NB4 (cell line): Measurements from ENCODE around the gene CCDC18.

Experiments
- DNase-seq: peaks from one replicate; pipeline ENCODE4 v3.0.0; 2010; ENCODE audit warnings: low read depth
- H3K4me3 ChIP-seq: one replicate; pipeline ENCODE4 v1.5.1; 2011; ENCODE audit warnings: mild to moderate bottlenecking, low read depth, low read length, moderate library complexity
- MYC ChIP-seq: IDR thresholded peaks from 2 replicates; pipeline ENCODE4 v1.6.1; 2011; ENCODE audit warnings: low read depth, low read length
- POLR2A ChIP-seq: IDR thresholded peaks from 2 replicates; pipeline ENCODE4 v1.6.1; 2011; ENCODE audit warnings: mild to moderate bottlenecking; ENCODE audit not compliant: insufficient read length; ENCODE audit errors: extremely low read depth
- TF ChIP-seq, protein P1 (sequence below): IDR thresholded peaks from one replicate; pipeline ENCODE4 v1.5.1; 2012; ENCODE audit warnings: low read depth, low read length
- TF ChIP-seq, protein P2 (sequence below): IDR thresholded peaks from 2 replicates; pipeline ENCODE4 v1.6.1; 2011; ENCODE audit warnings: low read depth, low read length

CCDC18 gene

GRCh38 chr1:93296555-93297154 is 116.1 kb downstream of the CCDC18 start:
- TF ChIP-seq MYC (no peak), POLR2A (no peak)
- TF ChIP-seq, protein P1, sequence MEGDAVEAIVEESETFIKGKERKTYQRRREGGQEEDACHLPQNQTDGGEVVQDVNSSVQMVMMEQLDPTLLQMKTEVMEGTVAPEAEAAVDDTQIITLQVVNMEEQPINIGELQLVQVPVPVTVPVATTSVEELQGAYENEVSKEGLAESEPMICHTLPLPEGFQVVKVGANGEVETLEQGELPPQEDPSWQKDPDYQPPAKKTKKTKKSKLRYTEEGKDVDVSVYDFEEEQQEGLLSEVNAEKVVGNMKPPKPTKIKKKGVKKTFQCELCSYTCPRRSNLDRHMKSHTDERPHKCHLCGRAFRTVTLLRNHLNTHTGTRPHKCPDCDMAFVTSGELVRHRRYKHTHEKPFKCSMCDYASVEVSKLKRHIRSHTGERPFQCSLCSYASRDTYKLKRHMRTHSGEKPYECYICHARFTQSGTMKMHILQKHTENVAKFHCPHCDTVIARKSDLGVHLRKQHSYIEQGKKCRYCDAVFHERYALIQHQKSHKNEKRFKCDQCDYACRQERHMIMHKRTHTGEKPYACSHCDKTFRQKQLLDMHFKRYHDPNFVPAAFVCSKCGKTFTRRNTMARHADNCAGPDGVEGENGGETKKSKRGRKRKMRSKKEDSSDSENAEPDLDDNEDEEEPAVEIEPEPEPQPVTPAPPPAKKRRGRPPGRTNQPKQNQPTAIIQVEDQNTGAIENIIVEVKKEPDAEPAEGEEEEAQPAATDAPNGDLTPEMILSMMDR = no peak
- TF ChIP-seq, protein P2, sequence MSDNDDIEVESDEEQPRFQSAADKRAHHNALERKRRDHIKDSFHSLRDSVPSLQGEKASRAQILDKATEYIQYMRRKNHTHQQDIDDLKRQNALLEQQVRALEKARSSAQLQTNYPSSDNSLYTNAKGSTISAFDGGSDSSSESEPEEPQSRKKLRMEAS = no peak
- no peak overlapping the region for H3K4me3 ChIP-seq
- DNase-seq = no peak

- DNase-seq = no peak
- H3K4me3 ChIP-seq = no peak overlapping the region
- TF ChIP-seq, protein P2 = no peak
- no peak for TF ChIP-seq POLR2A
- no peak for TF ChIP-seq MYC
- TF ChIP-seq, protein P1 = no peak
These were observed 120.6 kb downstream of the CCDC18 start for GRCh38 chr1:93301131-93301530.

DNA sequence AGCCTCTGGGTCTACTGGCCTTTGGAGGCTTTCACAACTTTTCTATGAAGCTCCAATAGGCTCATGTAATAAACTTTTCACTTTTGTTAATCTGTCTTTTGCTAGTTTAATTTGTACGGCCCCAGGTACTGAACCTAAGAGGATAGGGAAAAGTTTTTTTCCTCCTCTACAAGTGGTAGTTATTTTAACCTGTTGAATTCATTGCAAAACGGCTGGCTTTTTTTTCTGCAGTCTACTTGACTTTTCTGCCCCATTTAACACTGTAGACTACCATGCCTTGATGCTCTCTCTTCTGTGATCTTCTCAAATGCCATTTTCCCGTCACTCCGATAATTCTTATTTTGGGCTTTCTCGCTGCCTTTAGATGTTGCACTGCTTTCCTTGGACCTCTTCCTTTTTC is 121.6 kb downstream of the CCDC18 start:
- no peak overlapping the region for H3K4me3 ChIP-seq
- TF ChIP-seq, protein P2 = no peak
- no peak for TF ChIP-seq MYC
- no peak for TF ChIP-seq POLR2A
- TF ChIP-seq, protein P1 = no peak
- DNase-seq = no peak

- TF ChIP-seq POLR2A = no peak
- TF ChIP-seq, protein P2 = peak; percentile 34; the same call in 1 of the 2 replicates
- TF ChIP-seq, protein P1 = peak; percentile 69
- DNase-seq = peak; percentile 69
These were observed 124.2 kb downstream of the CCDC18 start for GRCh38 chr1:93304716-93305138.

DNA sequence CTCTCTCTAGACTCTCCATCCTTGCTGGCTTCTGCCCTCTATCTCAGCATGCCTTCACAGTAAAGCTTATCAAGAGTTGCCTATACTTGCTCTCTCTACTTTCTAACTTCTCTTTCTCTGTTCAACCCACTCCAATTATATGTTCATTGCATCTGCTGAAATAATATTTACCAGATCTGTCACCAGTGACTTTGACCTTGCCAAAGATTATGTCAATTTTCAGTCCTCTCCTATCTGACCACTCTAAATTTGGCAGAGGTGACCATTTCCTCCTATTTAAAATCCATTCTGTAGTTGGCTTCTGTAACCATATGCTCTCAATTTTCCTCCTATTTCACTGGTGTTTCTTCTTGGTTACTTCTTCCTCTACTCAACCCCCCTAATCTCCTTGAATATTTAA is 126.4 kb downstream of the CCDC18 start:
- no peak overlapping the region for H3K4me3 ChIP-seq
- TF ChIP-seq, protein P1 = no peak
- no peak for TF ChIP-seq MYC
- TF ChIP-seq POLR2A = no peak
- TF ChIP-seq, protein P2 = no peak
- no peak for DNase-seq

More at GRCh38 chr1:93304716-93305138, 124.2 kb downstream of the CCDC18 start:
- no peak overlapping the region for H3K4me3 ChIP-seq
